ENCODE results near the gene DOCK3. TPM values are rescaled to one million over a fixed set of nuclear protein-coding genes. Genes with fewer than 3 reads are reported as not detected.

The DOCK3 gene
- total and polyA plus RNA-seq, 4 donors = 0.01 to 0.08 (median 0.06) TPM; not detected in 1

DNA sequence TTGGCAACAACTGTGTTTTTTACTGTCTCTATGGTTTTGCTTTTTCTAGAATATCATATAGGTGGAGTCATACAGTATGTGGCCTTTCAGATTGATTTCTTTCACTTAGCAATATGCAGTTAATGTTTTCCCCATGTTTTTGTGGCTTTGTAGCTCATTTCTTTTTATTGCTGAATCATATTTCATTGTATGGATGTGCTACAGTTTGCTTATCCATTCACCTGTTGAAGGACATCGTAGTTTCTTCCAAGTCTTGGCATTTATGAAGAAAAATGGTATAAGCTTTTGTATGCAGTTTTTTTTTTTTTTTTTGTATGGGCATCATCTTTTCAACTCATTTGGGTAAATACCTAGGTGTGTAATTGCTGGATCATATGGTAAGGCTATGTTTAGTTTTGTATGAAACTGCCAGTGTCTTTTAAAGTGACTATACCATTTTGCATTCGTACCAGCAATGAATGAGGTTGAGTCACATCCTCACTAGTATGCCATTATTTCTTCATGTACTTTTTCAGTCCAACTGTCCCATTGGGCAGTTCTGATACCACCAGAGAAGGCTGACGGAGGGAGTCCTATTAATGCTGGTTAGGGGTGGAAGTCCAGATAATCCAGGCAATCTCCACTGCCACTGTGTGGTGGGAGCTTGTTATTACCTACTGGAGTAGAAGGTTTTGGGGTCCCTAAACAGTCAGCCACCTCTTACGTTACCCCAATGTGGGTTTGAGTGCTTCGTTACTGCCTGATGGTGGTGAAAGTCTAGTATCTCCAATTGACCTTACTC is 210.5 kb downstream of the DOCK3 start:
- TF ChIP-seq HNF4A (conservative IDR thresholded peaks at IDR 0.05) (no peak), HNF4G (IDR thresholded peaks at IDR 0.05) (no peak), GABPA (IDR thresholded peaks at IDR 0.05 in 1 of 2, conservative IDR thresholded peaks at IDR 0.05 in 1 of 2) (no peak), FOXA1 (IDR thresholded peaks at IDR 0.05) (no peak), TAF1 (conservative IDR thresholded peaks at IDR 0.05) (no peak), NR2F2 (IDR thresholded peaks at IDR 0.05) (no peak), FOXA2 (IDR thresholded peaks at IDR 0.05) (no peak), JUND (IDR thresholded peaks at IDR 0.05) (no peak)
- TF ChIP-seq, protein P1, sequence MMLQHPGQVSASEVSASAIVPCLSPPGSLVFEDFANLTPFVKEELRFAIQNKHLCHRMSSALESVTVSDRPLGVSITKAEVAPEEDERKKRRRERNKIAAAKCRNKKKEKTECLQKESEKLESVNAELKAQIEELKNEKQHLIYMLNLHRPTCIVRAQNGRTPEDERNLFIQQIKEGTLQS (IDR thresholded peaks at IDR 0.05) = no peak
- TF ChIP-seq, protein P2, sequence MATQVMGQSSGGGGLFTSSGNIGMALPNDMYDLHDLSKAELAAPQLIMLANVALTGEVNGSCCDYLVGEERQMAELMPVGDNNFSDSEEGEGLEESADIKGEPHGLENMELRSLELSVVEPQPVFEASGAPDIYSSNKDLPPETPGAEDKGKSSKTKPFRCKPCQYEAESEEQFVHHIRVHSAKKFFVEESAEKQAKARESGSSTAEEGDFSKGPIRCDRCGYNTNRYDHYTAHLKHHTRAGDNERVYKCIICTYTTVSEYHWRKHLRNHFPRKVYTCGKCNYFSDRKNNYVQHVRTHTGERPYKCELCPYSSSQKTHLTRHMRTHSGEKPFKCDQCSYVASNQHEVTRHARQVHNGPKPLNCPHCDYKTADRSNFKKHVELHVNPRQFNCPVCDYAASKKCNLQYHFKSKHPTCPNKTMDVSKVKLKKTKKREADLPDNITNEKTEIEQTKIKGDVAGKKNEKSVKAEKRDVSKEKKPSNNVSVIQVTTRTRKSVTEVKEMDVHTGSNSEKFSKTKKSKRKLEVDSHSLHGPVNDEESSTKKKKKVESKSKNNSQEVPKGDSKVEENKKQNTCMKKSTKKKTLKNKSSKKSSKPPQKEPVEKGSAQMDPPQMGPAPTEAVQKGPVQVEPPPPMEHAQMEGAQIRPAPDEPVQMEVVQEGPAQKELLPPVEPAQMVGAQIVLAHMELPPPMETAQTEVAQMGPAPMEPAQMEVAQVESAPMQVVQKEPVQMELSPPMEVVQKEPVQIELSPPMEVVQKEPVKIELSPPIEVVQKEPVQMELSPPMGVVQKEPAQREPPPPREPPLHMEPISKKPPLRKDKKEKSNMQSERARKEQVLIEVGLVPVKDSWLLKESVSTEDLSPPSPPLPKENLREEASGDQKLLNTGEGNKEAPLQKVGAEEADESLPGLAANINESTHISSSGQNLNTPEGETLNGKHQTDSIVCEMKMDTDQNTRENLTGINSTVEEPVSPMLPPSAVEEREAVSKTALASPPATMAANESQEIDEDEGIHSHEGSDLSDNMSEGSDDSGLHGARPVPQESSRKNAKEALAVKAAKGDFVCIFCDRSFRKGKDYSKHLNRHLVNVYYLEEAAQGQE (IDR thresholded peaks at IDR 0.05) = no peak
- TF ChIP-seq, protein P3, sequence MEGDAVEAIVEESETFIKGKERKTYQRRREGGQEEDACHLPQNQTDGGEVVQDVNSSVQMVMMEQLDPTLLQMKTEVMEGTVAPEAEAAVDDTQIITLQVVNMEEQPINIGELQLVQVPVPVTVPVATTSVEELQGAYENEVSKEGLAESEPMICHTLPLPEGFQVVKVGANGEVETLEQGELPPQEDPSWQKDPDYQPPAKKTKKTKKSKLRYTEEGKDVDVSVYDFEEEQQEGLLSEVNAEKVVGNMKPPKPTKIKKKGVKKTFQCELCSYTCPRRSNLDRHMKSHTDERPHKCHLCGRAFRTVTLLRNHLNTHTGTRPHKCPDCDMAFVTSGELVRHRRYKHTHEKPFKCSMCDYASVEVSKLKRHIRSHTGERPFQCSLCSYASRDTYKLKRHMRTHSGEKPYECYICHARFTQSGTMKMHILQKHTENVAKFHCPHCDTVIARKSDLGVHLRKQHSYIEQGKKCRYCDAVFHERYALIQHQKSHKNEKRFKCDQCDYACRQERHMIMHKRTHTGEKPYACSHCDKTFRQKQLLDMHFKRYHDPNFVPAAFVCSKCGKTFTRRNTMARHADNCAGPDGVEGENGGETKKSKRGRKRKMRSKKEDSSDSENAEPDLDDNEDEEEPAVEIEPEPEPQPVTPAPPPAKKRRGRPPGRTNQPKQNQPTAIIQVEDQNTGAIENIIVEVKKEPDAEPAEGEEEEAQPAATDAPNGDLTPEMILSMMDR (IDR thresholded peaks at IDR 0.05; ENCODE audit: low read depth, low read length, missing input control) = no peak
- WGBS = 57% methylated on average over 5 of the region's 5 CpGs
- Histone ChIP-seq H3K36me3 (ENCODE audit: control insufficient read depth in 4 of 4, insufficient read depth in 3 of 4, low read depth in 1 of 4, low read length in 3 of 4) (no peaks in the 10 kb centered on the region), H3K4me1 (ENCODE audit: control insufficient read depth in 4 of 4, insufficient read depth in 4 of 4, low read length in 3 of 4) (no peaks in the 10 kb centered on the region), H3K27ac (ENCODE audit: low read depth in 1 of 2, low read length in 2 of 2) (no peak overlapping the region), H3K9ac (ENCODE audit: low read depth in 1 of 2, low read length in 2 of 2) (no peak overlapping the region), H3K4me3 (ENCODE audit: low read depth in 1 of 3, low read length in 3 of 3) (no peak overlapping the region), H3K9me3 (ENCODE audit: control insufficient read depth in 4 of 4, low read length in 3 of 4) (no peaks in the 10 kb centered on the region), H3K27me3 (ENCODE audit: control insufficient read depth in 4 of 4, insufficient read depth in 4 of 4, low read length in 3 of 4) (no peaks in the 10 kb centered on the region)
- DNase-seq (ENCODE audit: low spot score) = no peak

DNA sequence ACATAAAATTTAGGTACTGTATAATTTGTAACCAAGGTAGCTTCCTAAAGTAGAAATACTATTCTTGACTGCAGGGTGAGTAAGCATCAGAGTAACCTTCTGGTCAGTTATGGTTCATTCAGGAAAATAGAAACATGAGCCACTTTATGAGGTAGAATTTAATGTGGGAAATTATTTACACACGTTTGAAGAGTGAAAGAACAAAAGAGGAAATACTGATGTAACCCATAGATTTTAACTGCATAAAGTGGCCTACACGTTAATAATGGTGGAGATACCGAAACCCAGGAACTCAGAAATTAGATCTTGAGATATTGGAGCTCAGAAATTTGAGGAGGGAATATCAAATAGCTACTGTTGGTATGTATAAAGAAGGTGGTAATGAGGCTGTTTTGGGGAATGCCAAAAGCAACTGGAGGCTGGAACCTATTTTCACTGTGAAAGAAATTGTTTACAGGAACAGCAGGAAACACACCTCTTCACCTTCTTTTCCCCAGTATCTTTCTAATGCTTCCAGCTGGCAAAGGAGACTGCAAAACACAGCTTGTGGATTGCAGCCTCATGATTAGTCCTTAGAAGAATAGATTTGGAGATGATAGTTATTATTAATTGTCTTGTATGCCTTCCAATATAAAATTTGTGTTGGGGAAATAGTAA is 216.1 kb downstream of the DOCK3 start:
- peaks cover 0 to 2% (median 0%) of the 10 kb centered on the region in 4 donors for H3K9me3 ChIP-seq (ENCODE audit: control insufficient read depth in 4 of 4, low read length in 3 of 4)
- no peak for DNase-seq (ENCODE audit: low spot score)
- WGBS = 37% methylated on average over 3 of the region's 3 CpGs
- H3K27ac ChIP-seq (ENCODE audit: low read depth in 1 of 2, low read length in 2 of 2) = no peak overlapping the region
- no peaks in the 10 kb centered on the region for H3K4me1 ChIP-seq (ENCODE audit: control insufficient read depth in 4 of 4, insufficient read depth in 4 of 4, low read length in 3 of 4)
- no peak overlapping the region for H3K4me3 ChIP-seq (ENCODE audit: low read depth in 1 of 3, low read length in 3 of 3)
- no peaks in the 10 kb centered on the region for H3K36me3 ChIP-seq (ENCODE audit: control insufficient read depth in 4 of 4, insufficient read depth in 3 of 4, low read depth in 1 of 4, low read length in 3 of 4)
- no peaks in the 10 kb centered on the region for H3K27me3 ChIP-seq (ENCODE audit: control insufficient read depth in 4 of 4, insufficient read depth in 4 of 4, low read length in 3 of 4)
- H3K9ac ChIP-seq (ENCODE audit: low read depth in 1 of 2, low read length in 2 of 2) = no peak overlapping the region
- TF ChIP-seq RXRA (IDR thresholded peaks at IDR 0.05) = no peak
- TF ChIP-seq, protein P4, sequence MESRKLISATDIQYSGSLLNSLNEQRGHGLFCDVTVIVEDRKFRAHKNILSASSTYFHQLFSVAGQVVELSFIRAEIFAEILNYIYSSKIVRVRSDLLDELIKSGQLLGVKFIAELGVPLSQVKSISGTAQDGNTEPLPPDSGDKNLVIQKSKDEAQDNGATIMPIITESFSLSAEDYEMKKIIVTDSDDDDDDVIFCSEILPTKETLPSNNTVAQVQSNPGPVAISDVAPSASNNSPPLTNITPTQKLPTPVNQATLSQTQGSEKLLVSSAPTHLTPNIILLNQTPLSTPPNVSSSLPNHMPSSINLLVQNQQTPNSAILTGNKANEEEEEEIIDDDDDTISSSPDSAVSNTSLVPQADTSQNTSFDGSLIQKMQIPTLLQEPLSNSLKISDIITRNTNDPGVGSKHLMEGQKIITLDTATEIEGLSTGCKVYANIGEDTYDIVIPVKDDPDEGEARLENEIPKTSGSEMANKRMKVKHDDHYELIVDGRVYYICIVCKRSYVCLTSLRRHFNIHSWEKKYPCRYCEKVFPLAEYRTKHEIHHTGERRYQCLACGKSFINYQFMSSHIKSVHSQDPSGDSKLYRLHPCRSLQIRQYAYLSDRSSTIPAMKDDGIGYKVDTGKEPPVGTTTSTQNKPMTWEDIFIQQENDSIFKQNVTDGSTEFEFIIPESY (IDR thresholded peaks at IDR 0.05) = no peak
- no peak for TF ChIP-seq SP1 (IDR thresholded peaks at IDR 0.05)
- TF ChIP-seq HNF4G (IDR thresholded peaks at IDR 0.05) = no peak
- TF ChIP-seq, protein P5, sequence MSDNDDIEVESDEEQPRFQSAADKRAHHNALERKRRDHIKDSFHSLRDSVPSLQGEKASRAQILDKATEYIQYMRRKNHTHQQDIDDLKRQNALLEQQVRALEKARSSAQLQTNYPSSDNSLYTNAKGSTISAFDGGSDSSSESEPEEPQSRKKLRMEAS (IDR thresholded peaks at IDR 0.05) = no peak
- TF ChIP-seq, protein P1 (IDR thresholded peaks at IDR 0.05) = no peak
- TF ChIP-seq EGR1 (IDR thresholded peaks at IDR 0.05; ENCODE audit: low read depth in 2 of 2) = no peak
- TF ChIP-seq GABPA (IDR thresholded peaks at IDR 0.05 in 1 of 2, conservative IDR thresholded peaks at IDR 0.05 in 1 of 2) = no peak
- TF ChIP-seq, protein P2 (IDR thresholded peaks at IDR 0.05) = no peak
- TF ChIP-seq FOXA1 (IDR thresholded peaks at IDR 0.05) = no peak
- TF ChIP-seq JUND (IDR thresholded peaks at IDR 0.05) = no peak
- TF ChIP-seq FOXA2 (IDR thresholded peaks at IDR 0.05) = no peak
- no peak for TF ChIP-seq RAD21 (IDR thresholded peaks at IDR 0.05)
- TF ChIP-seq YY1 (IDR thresholded peaks at IDR 0.05) = no peak

Measured in liver (tissue), 9 donors.